ENCODE results near the gene MYL7. TPM values are rescaled to one million over a fixed set of nuclear protein-coding genes. Genes with fewer than 3 reads are reported as not detected.

MYL7 gene
- total RNA-seq, 4 donors from 2014 or later, result not detected

GRCh38 chr7:44119829-44120380 is 21.2 kb downstream of the MYL7 start:
- no peaks in the 10 kb centered on the region for H3K27me3 ChIP-seq
- intact Hi-C loops (cut with DNase I), result no loop called here
- no peaks in the 10 kb centered on the region for H3K9me3 ChIP-seq
- no peak overlapping the region for H3K4me3 ChIP-seq
- peaks cover 22 to 56% (median 42%) of the 10 kb centered on the region in 4 donors for H3K4me1 ChIP-seq
- H3K36me3 ChIP-seq, result peaks cover 17 to 69% (median 65%) of the 10 kb centered on the region in 4 donors
- TF ChIP-seq CTCF (IDR thresholded peaks at IDR 0.05) (no peak), POLR2AphosphoS5 (IDR thresholded peaks at IDR 0.05) (no peak), EP300 (IDR thresholded peaks at IDR 0.05) (no peak), POLR2A (IDR thresholded peaks at IDR 0.05; ENCODE audit: low read depth) (no peak)
- no peak overlapping the region for H3K27ac ChIP-seq (replicated peaks in 1 of 4)
- WGBS, result 82% methylated on average over 8 of the region's 8 CpGs
- no peak for DNase-seq (ENCODE audit: extremely low spot score)

- Histone ChIP-seq H3K27me3 (no peaks in the 10 kb centered on the region), H3K27ac (replicated peaks in 1 of 4) (no peak overlapping the region), H3K4me3 (no peak overlapping the region), H3K4me1 (peaks cover 22 to 47% (median 38%) of the 10 kb centered on the region in 4 donors), H3K36me3 (peaks cover 21 to 89% (median 79%) of the 10 kb centered on the region in 4 donors), H3K9me3 (no peaks in the 10 kb centered on the region)
- no peak for DNase-seq (ENCODE audit: extremely low spot score)
- no peak for TF ChIP-seq POLR2AphosphoS5 (IDR thresholded peaks at IDR 0.05)
- TF ChIP-seq CTCF (IDR thresholded peaks at IDR 0.05), result no peak
- no peak for TF ChIP-seq EP300 (IDR thresholded peaks at IDR 0.05)
- no peak for TF ChIP-seq POLR2A (IDR thresholded peaks at IDR 0.05; ENCODE audit: low read depth)
- intact Hi-C loops (cut with DNase I), result no loop called here
- WGBS, result 89% methylated on average over 8 of the region's 13 CpGs
Measured at GRCh38 chr7:44117801-44118429, 23.2 kb downstream of the MYL7 start.

- DNase-seq (ENCODE audit: extremely low spot score), result no peak
- Histone ChIP-seq H3K4me1 (peaks cover 13 to 38% (median 31%) of the 10 kb centered on the region in 4 donors), H3K9me3 (no peaks in the 10 kb centered on the region), H3K4me3 (no peak overlapping the region), H3K36me3 (peaks cover 21 to 98% (median 83%) of the 10 kb centered on the region in 4 donors), H3K27me3 (no peaks in the 10 kb centered on the region), H3K27ac (replicated peaks in 1 of 4) (no peak overlapping the region)
- TF ChIP-seq POLR2AphosphoS5 (IDR thresholded peaks at IDR 0.05), result no peak
- no peak for TF ChIP-seq POLR2A (IDR thresholded peaks at IDR 0.05; ENCODE audit: low read depth)
- TF ChIP-seq EP300 (IDR thresholded peaks at IDR 0.05), result no peak
- TF ChIP-seq CTCF (IDR thresholded peaks at IDR 0.05), result no peak
- 86% methylated on average over 17 of the region's 25 CpGs for WGBS
- intact Hi-C loops (cut with DNase I), result no loop called here
Measured at GRCh38 chr7:44116789-44117666, 24.1 kb downstream of the MYL7 start.

- Histone ChIP-seq H3K4me3 (no peak overlapping the region), H3K4me1 (peaks cover 7 to 30% (median 23%) of the 10 kb centered on the region in 4 donors), H3K36me3 (peaks cover 21 to 99% (median 84%) of the 10 kb centered on the region in 4 donors), H3K27me3 (no peaks in the 10 kb centered on the region), H3K27ac (replicated peaks in 1 of 4) (no peak overlapping the region), H3K9me3 (no peaks in the 10 kb centered on the region)
- DNase-seq (ENCODE audit: extremely low spot score), result no peak
- TF ChIP-seq POLR2A (IDR thresholded peaks at IDR 0.05; ENCODE audit: low read depth) (no peak), CTCF (IDR thresholded peaks at IDR 0.05) (no peak), POLR2AphosphoS5 (IDR thresholded peaks at IDR 0.05) (no peak), EP300 (IDR thresholded peaks at IDR 0.05) (no peak)
- intact Hi-C loops (cut with DNase I), result no loop called here
- WGBS, result 84% methylated on average over 12 of the region's 17 CpGs
Measured at GRCh38 chr7:44116087-44116788, 24.9 kb downstream of the MYL7 start.
